Hematopoietic multipotent progenitor cell treated with erythropoietin and hydrocortisone succinate and interleukin-3 and kit ligand, for 8 days (in vitro differentiated cells): Measurements from ENCODE around the gene NMS.
"Not testable (repeated sequence)": the region's sequence is repeated elsewhere in the genome, so short reads cannot be mapped to it uniquely, and the experiment has no call there.

Source experiments
- DNase-seq: peaks from one replicate; pipeline ENCODE4 v3.0.0-alpha.2; 2015

The NMS gene

GRCh38 chr2:100470182-100470581 is at the start of gene NMS:
TSS of gene NMS (plus strand) at chr2:100470482. CDS start at chr2:100470489, 7 bp downstream.
- DNase-seq: no peak

GRCh38 chr2:100422320-100423055 is 47.8 kb upstream of the NMS start:
- peak; percentile 26 for DNase-seq

GRCh38 chr2:100423631-100424030 is 46.7 kb upstream of the NMS start:
- DNase-seq: no peak

GRCh38 chr2:100424277-100424875 is 45.9 kb upstream of the NMS start:
- DNase-seq: no peak

GRCh38 chr2:100425107-100425506 is 45.2 kb upstream of the NMS start:
- DNase-seq: no peak

GRCh38 chr2:100425573-100426383 is 44.5 kb upstream of the NMS start:
- DNase-seq: no peak

- DNase-seq: no peak
These were observed 43.9 kb upstream of the NMS start for GRCh38 chr2:100426384-100426720.

- no peak for DNase-seq
These were observed 43.2 kb upstream of the NMS start for GRCh38 chr2:100427111-100427510.

GRCh38 chr2:100427627-100428258 is 42.5 kb upstream of the NMS start:
- DNase-seq: peak; percentile 68

- no peak for DNase-seq
These were observed 40.6 kb upstream of the NMS start for GRCh38 chr2:100429726-100430125.

- DNase-seq: no peak
These were observed 32.5 kb upstream of the NMS start for GRCh38 chr2:100437751-100438150.

GRCh38 chr2:100446696-100447095 is 23.6 kb upstream of the NMS start:
- DNase-seq: no peak

GRCh38 chr2:100451092-100451491 is 19.2 kb upstream of the NMS start:
- DNase-seq: no peak

GRCh38 chr2:100451734-100452133 is 18.5 kb upstream of the NMS start:
- no peak for DNase-seq

- no peak for DNase-seq
These were observed 16.4 kb upstream of the NMS start for GRCh38 chr2:100453853-100454252.

GRCh38 chr2:100456357-100456756 is 13.9 kb upstream of the NMS start:
- not testable (repeated sequence) for DNase-seq

- no peak for DNase-seq
These were observed 9.3 kb upstream of the NMS start for GRCh38 chr2:100460904-100461530.

- peak; percentile 5 for DNase-seq
These were observed 724 bp downstream of the NMS start for GRCh38 chr2:100470898-100471514.

GRCh38 chr2:100476606-100477005 is 6.3 kb downstream of the NMS start:
- DNase-seq: no peak

- DNase-seq: peak; percentile 6
These were observed 12.5 kb downstream of the NMS start for GRCh38 chr2:100482741-100483140.

- no peak for DNase-seq
These were observed 13.6 kb downstream of the NMS start for GRCh38 chr2:100483895-100484294.

- DNase-seq: no peak
These were observed 14.1 kb downstream of the NMS start for GRCh38 chr2:100484390-100484789.

GRCh38 chr2:100485396-100485795 is 15.1 kb downstream of the NMS start:
- DNase-seq: no peak
